H1 (cell line): ENCODE data around the gene MGLL. TPM values are rescaled to one million over a fixed set of nuclear protein-coding genes. Genes with fewer than 3 reads are reported as not detected.

ENCODE experiments used
- CTCF ChIA-PET: fragments of 300-600 bp; sonication (Branson Sonifier 250); formaldehyde crosslinking; loops from one replicate; lab custom pipeline; 2021; ENCODE audit not compliant: partially characterized antibody; lab: Charles Lee
- POLR2A ChIA-PET: fragments of 300-600 bp; sonication (Branson Sonifier 250); formaldehyde crosslinking; loops from one replicate; lab custom pipeline; 2021; ENCODE audit warnings: inconsistent platforms; ENCODE audit not compliant: partially characterized antibody; lab: Charles Lee
- DNase-seq, 2 experiments: peaks; one replicate each; pipeline versions ENCODE4 v3.0.0 to v3.0.0-alpha.2; 2010 to 2022; ENCODE audit warnings: low spot score in 2 of 2, low read depth in 1 of 2, mixed read lengths in 1 of 2
- FAIRE-seq: peaks from 2 replicates; lab custom pipeline; 2011; peaks lifted over from hg19 to GRCh38; lab: Jason Lieb, UNC
- H2AFZ ChIP-seq: 2 replicates; pipeline ENCODE4 v1.8.1; 2012; ENCODE audit warnings: low read length, inconsistent platforms
- H2AK5ac ChIP-seq: 2 replicates; pipeline ENCODE4 v1.6.1; 2013; ENCODE audit warnings: low read depth, low read length
- H2BK120ac ChIP-seq: replicated peaks from 2 replicates; pipeline ENCODE3; 2013; ENCODE audit warnings: low read depth, low read length, inconsistent platforms
- H2BK12ac ChIP-seq: 2 replicates; pipeline ENCODE4 v1.6.1; 2013; ENCODE audit warnings: low read depth, low read length
- H2BK15ac ChIP-seq: 2 replicates; pipeline ENCODE4 v1.6.1; 2013; ENCODE audit warnings: low read length
- H2BK20ac ChIP-seq: 2 replicates; pipeline ENCODE4 v1.6.1; 2013; ENCODE audit warnings: low read length
- H2BK5ac ChIP-seq: 2 replicates; pipeline ENCODE4 v1.6.1; 2013; ENCODE audit warnings: low read depth, low read length
- H3K14ac ChIP-seq: 2 replicates; pipeline ENCODE4 v1.6.1; 2013; ENCODE audit warnings: inconsistent platforms; ENCODE audit not compliant: insufficient read length
- H3K18ac ChIP-seq: 2 replicates; pipeline ENCODE4 v1.6.1; 2013; ENCODE audit warnings: low read length; ENCODE audit errors: extremely low read depth
- H3K23ac ChIP-seq: 2 replicates; pipeline ENCODE4 v1.6.1; 2013; ENCODE audit warnings: inconsistent platforms; ENCODE audit not compliant: insufficient read length
- H3K23me2 ChIP-seq: 2 replicates; pipeline ENCODE4 v1.6.1; 2013; ENCODE audit warnings: low read depth, low read length
- H3K27ac ChIP-seq: 2 replicates; pipeline ENCODE4 v1.6.1; 2011; ENCODE audit warnings: low read depth, low read length, inconsistent platforms
- H3K27me3 ChIP-seq, 4 experiments: replicated peaks in 1 of 4; 1 replicate in 1 of 4; 2 replicates in 3 of 4; pipeline versions ENCODE4 v1.6.1 to v1.8.1; 2011 to 2013; ENCODE audit warnings: low read length in 3 of 4, mild to moderate bottlenecking in 3 of 4, inconsistent platforms in 2 of 4, mixed read lengths in 2 of 4, moderate library complexity in 1 of 4; ENCODE audit not compliant: control insufficient read depth in 3 of 4, insufficient read depth in 3 of 4; ENCODE audit errors: extremely low read depth in 1 of 4
- H3K36me3 ChIP-seq, 4 experiments: 2 replicates each; pipeline versions ENCODE4 v1.6.1 to v1.8.1; 2011 to 2013; ENCODE audit warnings: mild to moderate bottlenecking in 4 of 4, low read length in 3 of 4, moderate library complexity in 2 of 4, control low read depth in 1 of 4, inconsistent platforms in 1 of 4; ENCODE audit not compliant: insufficient read depth in 4 of 4, control insufficient read depth in 2 of 4
- H3K4ac ChIP-seq: replicated peaks from 2 replicates; pipeline ENCODE3; 2013; ENCODE audit warnings: low read length, low read depth, mixed read lengths, inconsistent platforms; ENCODE audit not compliant: insufficient read length
- H3K4me1 ChIP-seq, 4 experiments: replicated peaks in 1 of 4; 1 replicate in 1 of 4; 2 replicates in 3 of 4; pipeline versions ENCODE4 v1.6.1 to v1.8.1; 2011 to 2013; ENCODE audit warnings: low read length in 3 of 4, inconsistent platforms in 2 of 4, mixed read lengths in 1 of 4; ENCODE audit not compliant: insufficient read depth in 4 of 4, control insufficient read depth in 3 of 4
- H3K4me2 ChIP-seq, 2 experiments: 2 replicates each; pipeline versions ENCODE4 v1.6.1 to v1.8.1; 2011 to 2013; ENCODE audit warnings: low read depth in 2 of 2, low read length in 2 of 2, control low read depth in 1 of 2, inconsistent platforms in 1 of 2, mild to moderate bottlenecking in 1 of 2; ENCODE audit not compliant: insufficient read depth in 1 of 2
- H3K4me3 ChIP-seq, 4 experiments: fragments of 200-600, 300-600 bp in 1 of 4; sonication (generic), shearing (Covaris generic), sonication (Bioruptor Twin) in 1 of 4; 2 replicates each; pipeline versions ENCODE4 v1.5.1 to v1.8.1; 2011 to 2016; ENCODE audit warnings: low read length in 4 of 4, low read depth in 3 of 4, control low read depth in 2 of 4, inconsistent platforms in 2 of 4, mild to moderate bottlenecking in 2 of 4, mixed read lengths in 1 of 4, moderate library complexity in 1 of 4; ENCODE audit not compliant: insufficient read depth in 2 of 4; ENCODE audit errors: extremely low read depth in 1 of 4
- H3K56ac ChIP-seq: replicated peaks from 2 replicates; pipeline ENCODE3; 2013; ENCODE audit warnings: low read depth, mild to moderate bottlenecking, mixed read lengths, low read length, inconsistent platforms; ENCODE audit not compliant: insufficient read length
- H3K79me1 ChIP-seq: 2 replicates; pipeline ENCODE4 v1.6.1; 2013; ENCODE audit warnings: low read depth, low read length, control low read depth
- H3K79me2 ChIP-seq, 2 experiments: 2 replicates each; pipeline versions ENCODE4 v1.6.1 to v1.8.1; 2012 to 2013; ENCODE audit warnings: low read length in 2 of 2, mild to moderate bottlenecking in 2 of 2, inconsistent platforms in 1 of 2; ENCODE audit not compliant: insufficient read depth in 2 of 2, control insufficient read depth in 1 of 2
- H3K9ac ChIP-seq, 4 experiments: replicated peaks in 1 of 4; 1 replicate in 1 of 4; 2 replicates in 3 of 4; pipeline versions ENCODE4 v1.6.1 to v1.8.1; 2011 to 2013; ENCODE audit warnings: low read depth in 3 of 4, low read length in 3 of 4, control low read depth in 2 of 4, mild to moderate bottlenecking in 2 of 4, moderate library complexity in 2 of 4, inconsistent platforms in 1 of 4; ENCODE audit errors: extremely low read depth in 1 of 4
- H3K9me3 ChIP-seq, 2 experiments: 2 replicates each; pipeline versions ENCODE4 v1.6.1 to v1.8.1; 2012 to 2013; ENCODE audit warnings: mild to moderate bottlenecking in 2 of 2, moderate library complexity in 2 of 2, control low read depth in 1 of 2, inconsistent platforms in 1 of 2, low read depth in 1 of 2, low read length in 1 of 2, mixed read lengths in 1 of 2; ENCODE audit not compliant: insufficient read depth in 2 of 2
- H4K20me1 ChIP-seq, 2 experiments: replicated peaks in 1 of 2; 2 replicates each; pipeline versions ENCODE3 to v1.8.1; 2011 to 2013; ENCODE audit warnings: inconsistent platforms in 2 of 2, low read length in 2 of 2, mild to moderate bottlenecking in 1 of 2; ENCODE audit not compliant: insufficient read depth in 2 of 2, control insufficient read depth in 1 of 2
- H4K5ac ChIP-seq: 2 replicates; pipeline ENCODE4 v1.6.1; 2013; ENCODE audit warnings: low read length, low read depth, mixed read lengths, inconsistent platforms; ENCODE audit not compliant: insufficient read length
- H4K8ac ChIP-seq: 2 replicates; pipeline ENCODE4 v1.8.0; 2013; ENCODE audit warnings: mild to moderate bottlenecking, moderate library complexity, low read length, inconsistent platforms; ENCODE audit not compliant: insufficient read depth; ENCODE audit errors: extremely low read depth
- H4K91ac ChIP-seq: replicated peaks from 2 replicates; pipeline ENCODE3; 2013; ENCODE audit warnings: low read length, mixed read lengths, inconsistent platforms; ENCODE audit not compliant: insufficient read length
- BCL11A ChIP-seq, 2 experiments: IDR thresholded peaks; one replicate each; pipeline ENCODE4 v1.6.1; 2011; ENCODE audit warnings: low read depth in 2 of 2, low read length in 2 of 2, mild to moderate bottlenecking in 2 of 2
- CBX5 ChIP-seq: fragments of 300-800, 300-1000 bp; sonication (generic); IDR thresholded peaks from 2 replicates; pipeline ENCODE4 v1.7.1; 2016; ENCODE audit warnings: antibody characterized with exemption, low read length, low read depth
- CEBPB ChIP-seq: IDR thresholded peaks from 2 replicates; pipeline ENCODE4 v1.6.1; 2012; ENCODE audit warnings: low read depth, low read length
- EGR1 ChIP-seq: IDR thresholded peaks from 2 replicates; pipeline ENCODE4 v1.6.1; 2011; ENCODE audit warnings: low read depth, low read length, borderline replicate concordance
- EP300 ChIP-seq, 2 experiments: IDR thresholded peaks; 1 replicate in 1 of 2; 2 replicates in 1 of 2; pipeline ENCODE4 v1.6.1; 2011 to 2012; ENCODE audit warnings: low read depth in 2 of 2, low read length in 2 of 2, mild to moderate bottlenecking in 2 of 2, borderline replicate concordance in 1 of 2, inconsistent platforms in 1 of 2, moderate library complexity in 1 of 2
- JUND ChIP-seq: IDR thresholded peaks from 2 replicates; pipeline ENCODE4 v1.6.1; 2011; ENCODE audit warnings: mild to moderate bottlenecking, improper control_type of control experiment, low read length
- KDM4A ChIP-seq: IDR thresholded peaks from one replicate; pipeline ENCODE4 v1.7.1; 2012; ENCODE audit warnings: low read depth, mild to moderate bottlenecking, moderate library complexity, low read length, inconsistent platforms; ENCODE audit not compliant: severe bottlenecking
- KDM5A ChIP-seq: fragments of 200-600 bp; IDR thresholded peaks from 2 replicates; pipeline ENCODE4 v1.7.1; 2012; ENCODE audit warnings: mild to moderate bottlenecking, low read length, inconsistent platforms, mixed read lengths
- PHF8 ChIP-seq: fragments of 200-600 bp; sonication (generic); conservative IDR thresholded peaks from 2 replicates; pipeline ENCODE4 v1.7.1; 2012; ENCODE audit warnings: low read depth, mild to moderate bottlenecking, inconsistent platforms, low read length, moderate library complexity
- POLR2AphosphoS5 ChIP-seq: IDR thresholded peaks from 2 replicates; pipeline ENCODE4 v1.6.1; 2011; ENCODE audit warnings: low read depth, low read length
- RXRA ChIP-seq: IDR thresholded peaks from 2 replicates; pipeline ENCODE4 v1.6.1; 2011; ENCODE audit warnings: low read depth, mild to moderate bottlenecking, low read length, moderate library complexity; ENCODE audit not compliant: insufficient read depth
- WGBS, 2 experiments: shearing (Covaris generic) in 1 of 2; methylation state at CpG; one replicate each; pipeline versions ENCODE4 v1.1.6 to v1.1.7; 2013 to 2015; ENCODE audit warnings: low lambda C conversion rate in 2 of 2, mixed read lengths in 2 of 2, inconsistent platforms in 1 of 2, low coverage in 1 of 2, missing lambda C conversion rate in 1 of 2; ENCODE audit not compliant: insufficient replicate concordance in 2 of 2, insufficient coverage in 1 of 2, insufficient read length in 1 of 2; ENCODE audit errors: extremely low coverage in 1 of 2, missing lambda C conversion rate in 1 of 2; 5-methylcytosine and 5-hydroxymethylcytosine counted together
- polyA plus RNA-seq, 7 experiments: library from polyadenylated mRNA; depleted of rRNA in 3 of 7; stranded (reverse) in 5 of 7; unstranded in 2 of 7; fragments of >200 nt in 5 of 7; fragments of 200-250 nt in 2 of 7; gene quantifications; 1 replicate in 5 of 7; 2 replicates in 1 of 7; 4 replicates in 1 of 7; pipeline versions ENCODE4 v1.2.1 to v1.2.3, GENCODE V29; 2011 to 2013; ENCODE audit warnings: missing spikeins in 2 of 7, mixed read lengths in 2 of 7
- total RNA-seq: library from RNA; stranded (reverse); fragmentation: NEBNext Ultra II Directional; extraction: Animal tissue kit (Norgen Biotek cat#: 25700); gene quantifications from 2 replicates; pipeline ENCODE4 v1.2.1, GENCODE V29; 2021
- TF ChIP-seq, protein P1 (sequence below): IDR thresholded peaks from 2 replicates; pipeline ENCODE4 v1.6.1; 2012; ENCODE audit warnings: inconsistent platforms
- TF ChIP-seq, protein P2 (sequence below): IDR thresholded peaks from 2 replicates; pipeline ENCODE4 v1.6.1; 2011; ENCODE audit warnings: low read depth, mild to moderate bottlenecking, low read length; ENCODE audit not compliant: insufficient read depth

Gene MGLL
- total and polyA plus RNA-seq, 2 of the 8 experiments (the other 6 are each of a cell fraction or from before 2014, with no cell fraction given) = 0.05 to 0.34 TPM

DNA sequence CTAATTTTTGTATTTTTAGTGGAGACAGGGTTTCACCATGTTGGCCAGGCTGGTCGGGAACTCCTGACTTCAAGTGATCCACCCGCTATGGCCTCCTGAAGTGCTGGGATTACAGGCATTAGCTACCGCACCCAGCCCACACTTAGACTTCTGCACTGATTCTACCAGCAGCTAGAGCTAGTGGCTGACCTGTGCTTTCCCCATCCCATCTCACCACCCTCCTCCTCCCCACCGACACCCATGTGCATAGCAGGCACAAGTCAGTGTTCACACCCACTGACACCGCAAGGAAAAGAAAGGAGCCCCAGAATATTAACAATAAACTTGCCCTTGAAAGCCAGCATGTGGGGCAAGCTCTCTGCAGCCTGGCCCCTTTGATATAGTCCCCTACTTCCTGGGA, 160.7 kb downstream of the MGLL start:
- H4K20me1 ChIP-seq = no peaks in the 10 kb centered on the region
- TF ChIP-seq, protein P1, sequence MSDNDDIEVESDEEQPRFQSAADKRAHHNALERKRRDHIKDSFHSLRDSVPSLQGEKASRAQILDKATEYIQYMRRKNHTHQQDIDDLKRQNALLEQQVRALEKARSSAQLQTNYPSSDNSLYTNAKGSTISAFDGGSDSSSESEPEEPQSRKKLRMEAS = no peak
- TF ChIP-seq CEBPB (no peak), PHF8 (no peak), EP300 (IDR thresholded peaks at IDR 0.05; ENCODE audit: borderline replicate concordance in 1 of 2, low read depth in 2 of 2, low read length in 2 of 2) (no peak), KDM5A (no peak), JUND (no peak), BCL11A (IDR thresholded peaks at IDR 0.05; ENCODE audit: low read depth in 2 of 2, low read length in 2 of 2) (no peak), RXRA (no peak), CBX5 (no peak), EGR1 (no peak), KDM4A (no peak), POLR2AphosphoS5 (no peak)
- TF ChIP-seq, protein P2, sequence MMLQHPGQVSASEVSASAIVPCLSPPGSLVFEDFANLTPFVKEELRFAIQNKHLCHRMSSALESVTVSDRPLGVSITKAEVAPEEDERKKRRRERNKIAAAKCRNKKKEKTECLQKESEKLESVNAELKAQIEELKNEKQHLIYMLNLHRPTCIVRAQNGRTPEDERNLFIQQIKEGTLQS = no peak
- TF ChIP-seq, all 59 proteins: peak for 0
- Histone ChIP-seq H3K4me2 (no peak overlapping the region), H3K27ac (no peak overlapping the region), H2BK5ac (no peak overlapping the region), H2BK20ac (no peak overlapping the region), H3K18ac (no peak overlapping the region), H2BK12ac (no peak overlapping the region), H3K79me1 (peaks cover 2% of the 10 kb centered on the region; the same call in 1 of the 2 replicates), H4K91ac (no peak overlapping the region), H2BK15ac (no peak overlapping the region), H4K5ac (no peak overlapping the region), H3K36me3 (peaks cover 0 to 3% (median 2%) of the 10 kb centered on the region in 4 experiments; a peak in 3 of 8 replicates), H3K4me1 (no peaks in the 10 kb centered on the region), H3K23ac (no peak overlapping the region), H4K8ac (no peak overlapping the region), H2AK5ac (no peak overlapping the region), H3K9me3 (no peaks in the 10 kb centered on the region), H3K27me3 (no peaks in the 10 kb centered on the region), H3K9ac (no peak overlapping the region), H2BK120ac (no peak overlapping the region), H3K79me2 (no peaks in the 10 kb centered on the region), H3K56ac (no peak overlapping the region), H3K14ac (no peak overlapping the region), H2AFZ (no peak overlapping the region), H3K4me3 (no peak overlapping the region), H3K23me2 (no peaks in the 10 kb centered on the region), H3K4ac (no peak overlapping the region)
- WGBS, 2 experiments = 84% methylated on average over 5 of the region's 5 CpGs; no CpG with 5 or more reads in 1 of the 2 experiments
- DNase-seq = no peak
- CTCF ChIA-PET = interaction anchor here (0.8 to 3.1 kb wide), 7 partner anchors 9 to 170 kb away, joined by 3 to 18 read pairs (median 5); no protein-coding TSS in a partner anchor
- no peak for FAIRE-seq
- POLR2A ChIA-PET = no interaction called here
